ENCODE results near the gene REV1. TPM values are rescaled to one million over a fixed set of nuclear protein-coding genes. Genes with fewer than 3 reads are reported as not detected.
A peak's percentile ranks its signal among the peaks of the same experiment; 100 is the strongest.

Gene REV1
- total and polyA plus RNA-seq, 9 of the 15 experiments (the other 6 are each of a cell fraction or from before 2014, with no cell fraction given), result 12.8 to 54.4 (median 29.6) TPM

- no peak for TF ChIP-seq THAP7 (CRISPR knock-in tag; IDR thresholded peaks at IDR 0.05)
- TF ChIP-seq DPF2 (IDR thresholded peaks at IDR 0.05), result peak; percentile 59; the same call in 1 of the 2 replicates
- TF ChIP-seq SNIP1 (IDR thresholded peaks at IDR 0.05; ENCODE audit: low read depth), result no peak
- 0 out of 2 replicates have a peak, but pooled peaks have one; percentile 33 for TF ChIP-seq ATF6 (CRISPR knock-in tag; IDR thresholded peaks at IDR 0.05)
- peak; percentile 21; the same call in 1 of the 2 replicates for TF ChIP-seq JUN (IDR thresholded peaks at IDR 0.05; ENCODE audit: borderline replicate concordance, low read depth, low read length)
- 0 out of 2 replicates have a peak, but pooled peaks have one; percentile 22 for TF ChIP-seq JUN (CRISPR knock-in tag; IDR thresholded peaks at IDR 0.05; ENCODE audit: borderline replicate concordance)
- TF ChIP-seq HDAC2 (IDR thresholded peaks at IDR 0.05), result peak; percentile 61; the same call in 1 of the 2 replicates
- no peak for TF ChIP-seq NCOA2 (IDR thresholded peaks at IDR 0.05; ENCODE audit: partially characterized antibody in 2 of 2)
- no peak for TF ChIP-seq ZNF134 (CRISPR knock-in tag; conservative IDR thresholded peaks at IDR 0.05)
- TF ChIP-seq CBX1 (IDR thresholded peaks at IDR 0.05; ENCODE audit: low read depth), result peak; percentile 72; the same call in 1 of the 2 replicates
- TF ChIP-seq NCOR1 (IDR thresholded peaks at IDR 0.05), result peak; percentile 70
- TF ChIP-seq GTF2E2 (tag; IDR thresholded peaks at IDR 0.05), result no peak; the same call in 1 of the 2 replicates
- peak; percentile 80 to 94 for TF ChIP-seq MNT (conservative IDR thresholded peaks at IDR 0.05)
- TF ChIP-seq RBFOX2 (IDR thresholded peaks at IDR 0.05; ENCODE audit: low read depth, low read length), result peak; percentile 79
- TF ChIP-seq PURB (CRISPR knock-in tag; IDR thresholded peaks at IDR 0.05; ENCODE audit: low read depth), result no peak
- no peak for TF ChIP-seq ZNF699 (CRISPR knock-in tag; IDR thresholded peaks at IDR 0.05; ENCODE audit: insufficient replicate concordance)
- TF ChIP-seq ZNF217 (CRISPR knock-in tag; IDR thresholded peaks at IDR 0.05), result no peak
- TF ChIP-seq MED1 (CRISPR knock-in tag; IDR thresholded peaks at IDR 0.05; ENCODE audit: borderline replicate concordance), result no peak
- TF ChIP-seq ZKSCAN3 (CRISPR knock-in tag; IDR thresholded peaks at IDR 0.05), result no peak
- TF ChIP-seq DIDO1 (tag; IDR thresholded peaks at IDR 0.05; ENCODE audit: low read depth), result no peak
- TF ChIP-seq ZNF239 (CRISPR knock-in tag; IDR thresholded peaks at IDR 0.05), result no peak
- no peak for TF ChIP-seq ZNF165 (CRISPR knock-in tag; IDR thresholded peaks at IDR 0.05; ENCODE audit: borderline replicate concordance)
- peak; percentile 63; the same call in 1 of the 2 replicates for TF ChIP-seq SOX6 (IDR thresholded peaks at IDR 0.05)
Measured at GRCh38 chr2:99489761-99490622, at the start of gene REV1 (continued).
